ENCODE measurements around the gene SORT1. TPM values are rescaled to one million over a fixed set of nuclear protein-coding genes. Genes with fewer than 3 reads are reported as not detected.
A peak's percentile ranks its signal among the peaks of the same experiment; 100 is the strongest.

SORT1 gene
- total and polyA plus RNA-seq, 2 of the 13 experiments (the other 11 are each of a cell fraction or from before 2014, with no cell fraction given), result 32.4 to 93.0 TPM

- TF ChIP-seq IKZF4 (CRISPR knock-in tag; IDR thresholded peaks at IDR 0.05; ENCODE audit: borderline replicate concordance, low read depth, not compliant biosample characterization), result peak; percentile 79
- TF ChIP-seq ZBTB25 (CRISPR knock-in tag; IDR thresholded peaks at IDR 0.05), result 0 out of 2 replicates have a peak, but pooled peaks have one; percentile 24
- TF ChIP-seq ZNF281 (CRISPR knock-in tag; IDR thresholded peaks at IDR 0.05; ENCODE audit: borderline replicate concordance), result peak; percentile 44; the same call in 1 of the 2 replicates
- TF ChIP-seq RFXAP (CRISPR knock-in tag; IDR thresholded peaks at IDR 0.05; ENCODE audit: borderline replicate concordance), result peak; percentile 90; the same call in 1 of the 2 replicates
- TF ChIP-seq ZNF234 (CRISPR knock-in tag; conservative IDR thresholded peaks at IDR 0.05), result no peak
- peak; percentile 79 for TF ChIP-seq TFDP2 (CRISPR knock-in tag; IDR thresholded peaks at IDR 0.05)
- TF ChIP-seq SPEN (CRISPR knock-in tag; IDR thresholded peaks at IDR 0.05; ENCODE audit: low read depth), result peak; percentile 80
- peak; percentile 69; the same call in 1 of the 2 replicates for TF ChIP-seq ZSCAN9 (CRISPR knock-in tag; IDR thresholded peaks at IDR 0.05; ENCODE audit: borderline replicate concordance)
- peak; percentile 94 for TF ChIP-seq UBTF (CRISPR knock-in tag; IDR thresholded peaks at IDR 0.05)
- TF ChIP-seq ZNF24 (IDR thresholded peaks at IDR 0.05), result 0 out of 2 replicates have a peak, but pooled peaks have one; percentile 3
- peak; percentile 8; the same call in 1 of the 2 replicates for TF ChIP-seq MAZ (IDR thresholded peaks at IDR 0.05; ENCODE audit: borderline replicate concordance, low read depth, low read length)
- peak; percentile 78 for TF ChIP-seq MAZ (CRISPR knock-in tag; IDR thresholded peaks at IDR 0.05; ENCODE audit: low read depth)
- TF ChIP-seq EHMT2 (IDR thresholded peaks at IDR 0.05; ENCODE audit: borderline replicate concordance, low read depth, low read length), result peak; percentile 89; the same call in 1 of the 2 replicates
- peak; percentile 73; the same call in 1 of the 2 replicates for TF ChIP-seq NAIF1 (CRISPR knock-in tag; IDR thresholded peaks at IDR 0.05; ENCODE audit: borderline replicate concordance)
- TF ChIP-seq PAWR (CRISPR knock-in tag; IDR thresholded peaks at IDR 0.05; ENCODE audit: borderline replicate concordance), result 0 out of 2 replicates have a peak, but pooled peaks have one; percentile 54
- TF ChIP-seq MIER2 (CRISPR knock-in tag; IDR thresholded peaks at IDR 0.05), result no peak
- no peak; the same call in 1 of the 2 replicates for TF ChIP-seq ZZZ3 (CRISPR knock-in tag; IDR thresholded peaks at IDR 0.05; ENCODE audit: borderline replicate concordance)
- no peak for TF ChIP-seq JARID2 (CRISPR knock-in tag; IDR thresholded peaks at IDR 0.05; ENCODE audit: insufficient replicate concordance)
- TF ChIP-seq ELF4 (CRISPR knock-in tag; IDR thresholded peaks at IDR 0.05; ENCODE audit: borderline replicate concordance), result peak; percentile 89; the same call in 1 of the 2 replicates
- peak; percentile 51 for TF ChIP-seq AGO1 (IDR thresholded peaks at IDR 0.05; ENCODE audit: low read depth, low read length, poor library complexity, severe bottlenecking)
These were observed 28.8 kb upstream of the SORT1 start, which contains the start of gene PSMA5 (continued) for GRCh38 chr1:109426281-109427170.
